ENCODE data around the gene DR1. TPM values are rescaled to one million over a fixed set of nuclear protein-coding genes. Genes with fewer than 3 reads are reported as not detected.

DR1 gene
- total RNA-seq: 13.6 and 15.3 TPM in 2 replicates

GRCh38 chr1:93345633-93346420 is at the start of gene DR1:
DR1 (plus strand) TSS chr1:93345907; CDS start chr1:93346646, 739 bp downstream.

Other genes starting within 250 kb of the DR1 start
- gene TMED5, start 165.5 kb upstream of the DR1 start, total RNA-seq: 45.9 and 47.0 TPM in 2 replicates
- gene CCDC18, start 165.2 kb upstream of the DR1 start, total RNA-seq: 8.9 and 11.5 TPM in 2 replicates
- gene FNBP1L, start 102.2 kb downstream of the DR1 start, total RNA-seq: 7.6 and 14.8 TPM in 2 replicates